K562 (cell line): ENCODE data around the gene MTHFD2. TPM values are rescaled to one million over a fixed set of nuclear protein-coding genes. Genes with fewer than 3 reads are reported as not detected.

Source experiments
- CTBP1 ChIP-seq: fragments of 450-650 bp; IDR thresholded peaks from 2 replicates; pipeline ENCODE4 v1.6.1; 2016; ENCODE audit warnings: borderline replicate concordance
- FOXP1 ChIP-seq: sonication (generic); formaldehyde crosslinking; IDR thresholded peaks from 2 replicates; pipeline ENCODE4 v1.8.0; 2022; ENCODE audit warnings: mild to moderate bottlenecking, missing genetic modification reagents
- L3MBTL2 ChIP-seq: fragments of 450-650 bp; IDR thresholded peaks from 2 replicates; pipeline ENCODE4 v1.6.1; 2016; ENCODE audit warnings: mild to moderate bottlenecking, moderate library complexity
- MYNN ChIP-seq, 2 experiments: sonication (generic); formaldehyde crosslinking in 1 of 2; IDR thresholded peaks; 2 replicates each; pipeline versions ENCODE4 v1.5.0 to v1.6.1; 2016 to 2020; ENCODE audit warnings: antibody characterized with exemption in 1 of 2, missing genetic modification reagents in 1 of 2
- SAP30 ChIP-seq: fragments of 200-600 bp; sonication (generic); IDR thresholded peaks from 2 replicates; pipeline ENCODE4 v1.6.1; 2012; ENCODE audit warnings: borderline replicate concordance, low read depth, mild to moderate bottlenecking, moderate library complexity, low read length, control low read depth, inconsistent platforms; ENCODE audit not compliant: insufficient read depth, poor library complexity, severe bottlenecking
- TAF1 ChIP-seq: IDR thresholded peaks from 2 replicates; pipeline ENCODE4 v1.6.1; 2011; ENCODE audit warnings: mild to moderate bottlenecking, low read length, moderate library complexity; ENCODE audit not compliant: insufficient read depth, control insufficient read depth, severe bottlenecking; ENCODE audit errors: extremely low read depth
- ZC3H8 ChIP-seq: fragments of 450-650 bp; IDR thresholded peaks from 2 replicates; pipeline ENCODE4 v1.6.1; 2017
- ZFPM2 ChIP-seq: fragments of 250-450 bp; sonication (Bioruptor Pico); IDR thresholded peaks from 2 replicates; pipeline ENCODE4 v1.5.1; 2022; ENCODE audit warnings: mild to moderate bottlenecking
- ZNF444 ChIP-seq: fragments of 250-450 bp; sonication (Bioruptor Pico); IDR thresholded peaks from 2 replicates; pipeline ENCODE4 v1.4.0; 2020; ENCODE audit warnings: mild to moderate bottlenecking, moderate library complexity
- polyA plus RNA-seq, 8 experiments: library from polyadenylated mRNA; depleted of rRNA in 4 of 8; stranded (reverse) in 5 of 8; unstranded in 3 of 8; fragments of >200 nt; fragmentation: Nextera tagmentation in 2 of 8; fragmentation: Illumina TruSeq in 1 of 8; extraction: Ambion mirVana in 2 of 8; extraction: Trizol in 1 of 8; gene quantifications; 2 replicates each; pipeline versions ENCODE4 v1.2.1 to v1.2.3, GENCODE V29; 2011 to 2014; ENCODE audit warnings: inconsistent platforms in 1 of 8, missing spikeins in 1 of 8
- total RNA-seq, 7 experiments: library from RNA; depleted of rRNA in 6 of 7; stranded (reverse); fragments of >200 nt in 6 of 7; fragmentation: Illumina TruSeq in 2 of 7; extraction: Trizol in 2 of 7; gene quantifications; 2 replicates each; pipeline versions ENCODE4 v1.2.1 to v1.2.3, GENCODE V29; 2011 to 2021; ENCODE audit warnings: low replicate concordance in 1 of 7
- TF ChIP-seq, protein P1 (sequence below), 3 experiments: fragments of 200-800 bp in 1 of 3; fragments of 250-450 bp in 1 of 3; fragments of 450-650 bp in 1 of 3; sonication (Bioruptor Pico) in 1 of 3; sonication (Bioruptor generic) in 1 of 3; formaldehyde crosslinking in 1 of 3; IDR thresholded peaks; 2 replicates each; pipeline versions ENCODE4 v1.6.1 to v1.8.0; 2016 to 2022; ENCODE audit warnings: mild to moderate bottlenecking in 2 of 3, missing genetic modification characterization in 2 of 3, missing compliant biosample characterization in 1 of 3, moderate library complexity in 1 of 3
- TF ChIP-seq, protein P2 (sequence below): fragments of 200-800 bp; sonication (Bioruptor generic); IDR thresholded peaks from 2 replicates; pipeline ENCODE4 v1.6.1; 2017; ENCODE audit warnings: missing genetic modification characterization, missing compliant biosample characterization
- TF ChIP-seq, protein P3 (sequence below), 2 experiments: fragments of 450-650 bp; formaldehyde crosslinking in 1 of 2; IDR thresholded peaks; 2 replicates each; pipeline versions ENCODE4 v1.4.0 to v1.6.1; 2014 to 2020; ENCODE audit warnings: mild to moderate bottlenecking in 2 of 2, borderline replicate concordance in 1 of 2, low read depth in 1 of 2

The MTHFD2 gene
- total and polyA plus RNA-seq, 9 of the 15 experiments (the other 6 are each of a cell fraction or from before 2014, with no cell fraction given) = 113 to 520 (median 234) TPM

DNA sequence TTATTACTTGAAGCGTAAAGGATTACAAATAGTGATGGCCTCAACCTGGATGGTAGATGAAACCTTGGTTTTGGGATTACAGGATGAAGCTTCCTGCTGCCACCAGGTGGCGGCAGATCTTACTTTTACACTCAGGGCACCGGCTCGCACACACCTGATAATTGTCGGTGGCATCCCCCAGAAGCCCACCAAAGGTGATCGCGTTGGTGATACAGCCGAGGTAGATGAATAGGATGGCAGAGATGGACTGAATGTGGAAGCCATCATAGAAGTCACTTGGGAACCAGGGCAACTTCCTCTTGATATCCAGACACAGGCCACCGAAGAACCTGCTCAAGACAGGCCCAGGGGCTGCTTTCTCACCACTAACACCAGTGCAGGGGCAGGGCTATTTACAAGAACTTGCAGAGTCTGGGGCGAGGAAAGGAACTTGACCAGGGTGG is 51.8 kb downstream of the MTHFD2 start (continued):
- TF ChIP-seq, protein P1, sequence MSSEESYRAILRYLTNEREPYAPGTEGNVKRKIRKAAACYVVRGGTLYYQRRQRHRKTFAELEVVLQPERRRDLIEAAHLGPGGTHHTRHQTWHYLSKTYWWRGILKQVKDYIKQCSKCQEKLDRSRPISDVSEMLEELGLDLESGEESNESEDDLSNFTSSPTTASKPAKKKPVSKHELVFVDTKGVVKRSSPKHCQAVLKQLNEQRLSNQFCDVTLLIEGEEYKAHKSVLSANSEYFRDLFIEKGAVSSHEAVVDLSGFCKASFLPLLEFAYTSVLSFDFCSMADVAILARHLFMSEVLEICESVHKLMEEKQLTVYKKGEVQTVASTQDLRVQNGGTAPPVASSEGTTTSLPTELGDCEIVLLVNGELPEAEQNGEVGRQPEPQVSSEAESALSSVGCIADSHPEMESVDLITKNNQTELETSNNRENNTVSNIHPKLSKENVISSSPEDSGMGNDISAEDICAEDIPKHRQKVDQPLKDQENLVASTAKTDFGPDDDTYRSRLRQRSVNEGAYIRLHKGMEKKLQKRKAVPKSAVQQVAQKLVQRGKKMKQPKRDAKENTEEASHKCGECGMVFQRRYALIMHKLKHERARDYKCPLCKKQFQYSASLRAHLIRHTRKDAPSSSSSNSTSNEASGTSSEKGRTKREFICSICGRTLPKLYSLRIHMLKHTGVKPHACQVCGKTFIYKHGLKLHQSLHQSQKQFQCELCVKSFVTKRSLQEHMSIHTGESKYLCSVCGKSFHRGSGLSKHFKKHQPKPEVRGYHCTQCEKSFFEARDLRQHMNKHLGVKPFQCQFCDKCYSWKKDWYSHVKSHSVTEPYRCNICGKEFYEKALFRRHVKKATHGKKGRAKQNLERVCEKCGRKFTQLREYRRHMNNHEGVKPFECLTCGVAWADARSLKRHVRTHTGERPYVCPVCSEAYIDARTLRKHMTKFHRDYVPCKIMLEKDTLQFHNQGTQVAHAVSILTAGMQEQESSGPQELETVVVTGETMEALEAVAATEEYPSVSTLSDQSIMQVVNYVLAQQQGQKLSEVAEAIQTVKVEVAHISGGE (CRISPR knock-in tag; IDR thresholded peaks at IDR 0.05) = no peak
- TF ChIP-seq ZC3H8 (no peak), TAF1 (no peak), SAP30 (no peak), MYNN (IDR thresholded peaks at IDR 0.05) (no peak), MYNN (CRISPR knock-in tag; IDR thresholded peaks at IDR 0.05) (no peak), CTBP1 (no peak), FOXP1 (CRISPR knock-in tag) (no peak), ZNF444 (no peak), L3MBTL2 (no peak), ZFPM2 (CRISPR knock-in tag) (no peak)
- TF ChIP-seq, protein P2, sequence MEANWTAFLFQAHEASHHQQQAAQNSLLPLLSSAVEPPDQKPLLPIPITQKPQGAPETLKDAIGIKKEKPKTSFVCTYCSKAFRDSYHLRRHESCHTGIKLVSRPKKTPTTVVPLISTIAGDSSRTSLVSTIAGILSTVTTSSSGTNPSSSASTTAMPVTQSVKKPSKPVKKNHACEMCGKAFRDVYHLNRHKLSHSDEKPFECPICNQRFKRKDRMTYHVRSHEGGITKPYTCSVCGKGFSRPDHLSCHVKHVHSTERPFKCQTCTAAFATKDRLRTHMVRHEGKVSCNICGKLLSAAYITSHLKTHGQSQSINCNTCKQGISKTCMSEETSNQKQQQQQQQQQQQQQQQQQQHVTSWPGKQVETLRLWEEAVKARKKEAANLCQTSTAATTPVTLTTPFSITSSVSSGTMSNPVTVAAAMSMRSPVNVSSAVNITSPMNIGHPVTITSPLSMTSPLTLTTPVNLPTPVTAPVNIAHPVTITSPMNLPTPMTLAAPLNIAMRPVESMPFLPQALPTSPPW (CRISPR knock-in tag) = no peak
- TF ChIP-seq, protein P3, sequence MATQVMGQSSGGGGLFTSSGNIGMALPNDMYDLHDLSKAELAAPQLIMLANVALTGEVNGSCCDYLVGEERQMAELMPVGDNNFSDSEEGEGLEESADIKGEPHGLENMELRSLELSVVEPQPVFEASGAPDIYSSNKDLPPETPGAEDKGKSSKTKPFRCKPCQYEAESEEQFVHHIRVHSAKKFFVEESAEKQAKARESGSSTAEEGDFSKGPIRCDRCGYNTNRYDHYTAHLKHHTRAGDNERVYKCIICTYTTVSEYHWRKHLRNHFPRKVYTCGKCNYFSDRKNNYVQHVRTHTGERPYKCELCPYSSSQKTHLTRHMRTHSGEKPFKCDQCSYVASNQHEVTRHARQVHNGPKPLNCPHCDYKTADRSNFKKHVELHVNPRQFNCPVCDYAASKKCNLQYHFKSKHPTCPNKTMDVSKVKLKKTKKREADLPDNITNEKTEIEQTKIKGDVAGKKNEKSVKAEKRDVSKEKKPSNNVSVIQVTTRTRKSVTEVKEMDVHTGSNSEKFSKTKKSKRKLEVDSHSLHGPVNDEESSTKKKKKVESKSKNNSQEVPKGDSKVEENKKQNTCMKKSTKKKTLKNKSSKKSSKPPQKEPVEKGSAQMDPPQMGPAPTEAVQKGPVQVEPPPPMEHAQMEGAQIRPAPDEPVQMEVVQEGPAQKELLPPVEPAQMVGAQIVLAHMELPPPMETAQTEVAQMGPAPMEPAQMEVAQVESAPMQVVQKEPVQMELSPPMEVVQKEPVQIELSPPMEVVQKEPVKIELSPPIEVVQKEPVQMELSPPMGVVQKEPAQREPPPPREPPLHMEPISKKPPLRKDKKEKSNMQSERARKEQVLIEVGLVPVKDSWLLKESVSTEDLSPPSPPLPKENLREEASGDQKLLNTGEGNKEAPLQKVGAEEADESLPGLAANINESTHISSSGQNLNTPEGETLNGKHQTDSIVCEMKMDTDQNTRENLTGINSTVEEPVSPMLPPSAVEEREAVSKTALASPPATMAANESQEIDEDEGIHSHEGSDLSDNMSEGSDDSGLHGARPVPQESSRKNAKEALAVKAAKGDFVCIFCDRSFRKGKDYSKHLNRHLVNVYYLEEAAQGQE (IDR thresholded peaks at IDR 0.05; ENCODE audit: borderline replicate concordance) = peak; percentile 79
- TF ChIP-seq, protein P3 (CRISPR knock-in tag; IDR thresholded peaks at IDR 0.05; ENCODE audit: low read depth) = no peak
